IMR-90 (cell line): ENCODE results near the gene NRCAM.

ENCODE experiments used
- BHLHE40 ChIP-seq: fragments of 150-350 bp; IDR thresholded peaks from 2 replicates; pipeline ENCODE4 v1.6.1; 2016; ENCODE audit warnings: mild to moderate bottlenecking, low read depth, low read length
- CEBPB ChIP-seq: IDR thresholded peaks from 2 replicates; pipeline ENCODE4 v1.6.1; 2012; ENCODE audit warnings: low read depth, low read length, improper control_type of control experiment
- CTCF ChIP-seq: conservative IDR thresholded peaks from 2 replicates; pipeline ENCODE4 v1.5.1; 2012; ENCODE audit warnings: mild to moderate bottlenecking, low read depth, low read length, improper control_type of control experiment
- MAFK ChIP-seq: IDR thresholded peaks from 2 replicates; pipeline ENCODE4 v1.6.1; 2012; ENCODE audit warnings: low read depth, low read length, improper control_type of control experiment
- MXI1 ChIP-seq: IDR thresholded peaks from 2 replicates; pipeline ENCODE4 v1.6.1; 2012; ENCODE audit warnings: low read depth, mild to moderate bottlenecking, low read length, moderate library complexity, borderline replicate concordance
- NFE2L2 ChIP-seq: fragments of 150-350 bp; IDR thresholded peaks from 2 replicates; pipeline ENCODE4 v1.6.1; 2016; ENCODE audit warnings: low read depth, mild to moderate bottlenecking, low read length
- POLR2A ChIP-seq: IDR thresholded peaks from 2 replicates; pipeline ENCODE4 v1.6.1; 2012; ENCODE audit warnings: mild to moderate bottlenecking, low read depth, low read length
- RAD21 ChIP-seq: IDR thresholded peaks from 2 replicates; pipeline ENCODE4 v1.6.1; 2012; ENCODE audit warnings: low read length, improper control_type of control experiment
- RFX5 ChIP-seq: IDR thresholded peaks from 2 replicates; pipeline ENCODE4 v1.8.0; 2012; ENCODE audit warnings: low read depth, mild to moderate bottlenecking, low read length, moderate library complexity
- SMC3 ChIP-seq: fragments of 150-350 bp; IDR thresholded peaks from 2 replicates; pipeline ENCODE4 v1.6.1; 2016; ENCODE audit warnings: low read depth, mild to moderate bottlenecking, antibody characterized with exemption, low read length, moderate library complexity
- TF ChIP-seq, protein P1 (sequence below): fragments of 150-350 bp; IDR thresholded peaks from 2 replicates; pipeline ENCODE4 v1.6.1; 2017; ENCODE audit warnings: mild to moderate bottlenecking, antibody characterized with exemption, low read length, low read depth
- TF ChIP-seq, protein P2 (sequence below): fragments of 150-350 bp; IDR thresholded peaks from 2 replicates; pipeline ENCODE4 v1.6.1; 2016; ENCODE audit warnings: low read depth, mild to moderate bottlenecking, low read length, moderate library complexity, borderline replicate concordance

DNA sequence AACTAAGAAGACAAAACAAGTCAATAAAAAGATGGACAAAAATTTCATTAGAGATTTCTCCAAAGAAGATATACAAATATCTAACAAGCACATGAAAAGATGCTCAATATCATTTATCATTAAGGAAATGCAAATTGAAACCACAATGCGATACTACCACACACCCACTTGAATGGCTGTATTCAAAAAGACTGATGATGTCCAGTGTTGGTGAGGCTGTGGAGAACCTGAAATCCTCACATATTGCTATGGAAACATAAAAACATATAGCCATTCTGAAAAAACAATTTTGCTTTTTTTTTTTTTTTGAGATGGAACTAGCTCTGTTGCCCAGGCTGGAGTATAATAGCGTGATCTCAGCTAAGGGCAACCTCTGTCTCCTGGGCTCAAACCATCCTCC, 202.0 kb downstream of the NRCAM start:
- TF ChIP-seq CTCF (no peak), RFX5 (no peak), POLR2A (no peak), SMC3 (no peak), CEBPB (no peak), MXI1 (no peak), MAFK (no peak), BHLHE40 (no peak), RAD21 (no peak), NFE2L2 (no peak)
- TF ChIP-seq, protein P1, sequence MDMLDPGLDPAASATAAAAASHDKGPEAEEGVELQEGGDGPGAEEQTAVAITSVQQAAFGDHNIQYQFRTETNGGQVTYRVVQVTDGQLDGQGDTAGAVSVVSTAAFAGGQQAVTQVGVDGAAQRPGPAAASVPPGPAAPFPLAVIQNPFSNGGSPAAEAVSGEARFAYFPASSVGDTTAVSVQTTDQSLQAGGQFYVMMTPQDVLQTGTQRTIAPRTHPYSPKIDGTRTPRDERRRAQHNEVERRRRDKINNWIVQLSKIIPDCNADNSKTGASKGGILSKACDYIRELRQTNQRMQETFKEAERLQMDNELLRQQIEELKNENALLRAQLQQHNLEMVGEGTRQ, result no peak
- TF ChIP-seq, protein P2, sequence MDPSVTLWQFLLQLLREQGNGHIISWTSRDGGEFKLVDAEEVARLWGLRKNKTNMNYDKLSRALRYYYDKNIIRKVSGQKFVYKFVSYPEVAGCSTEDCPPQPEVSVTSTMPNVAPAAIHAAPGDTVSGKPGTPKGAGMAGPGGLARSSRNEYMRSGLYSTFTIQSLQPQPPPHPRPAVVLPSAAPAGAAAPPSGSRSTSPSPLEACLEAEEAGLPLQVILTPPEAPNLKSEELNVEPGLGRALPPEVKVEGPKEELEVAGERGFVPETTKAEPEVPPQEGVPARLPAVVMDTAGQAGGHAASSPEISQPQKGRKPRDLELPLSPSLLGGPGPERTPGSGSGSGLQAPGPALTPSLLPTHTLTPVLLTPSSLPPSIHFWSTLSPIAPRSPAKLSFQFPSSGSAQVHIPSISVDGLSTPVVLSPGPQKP, result no peak
